NCI-H460 (cell line): ENCODE data around the gene NPTX1. TPM values are rescaled to one million over a fixed set of nuclear protein-coding genes. Genes with fewer than 3 reads are reported as not detected.

Source experiments
- DNase-seq: peaks from one replicate; pipeline ENCODE4 v3.0.0-alpha.2; 2016; ENCODE audit warnings: low read depth; ENCODE audit errors: extremely low read depth
- total RNA-seq: library from RNA; depleted of rRNA; stranded (reverse); fragments of >200 nt; shearing (Covaris generic); gene quantifications from 2 replicates; pipeline ENCODE4 v1.2.3, GENCODE V29; 2014

NPTX1 gene
- total RNA-seq, 1 experiment from 2014 or later = 0.67 TPM

DNA sequence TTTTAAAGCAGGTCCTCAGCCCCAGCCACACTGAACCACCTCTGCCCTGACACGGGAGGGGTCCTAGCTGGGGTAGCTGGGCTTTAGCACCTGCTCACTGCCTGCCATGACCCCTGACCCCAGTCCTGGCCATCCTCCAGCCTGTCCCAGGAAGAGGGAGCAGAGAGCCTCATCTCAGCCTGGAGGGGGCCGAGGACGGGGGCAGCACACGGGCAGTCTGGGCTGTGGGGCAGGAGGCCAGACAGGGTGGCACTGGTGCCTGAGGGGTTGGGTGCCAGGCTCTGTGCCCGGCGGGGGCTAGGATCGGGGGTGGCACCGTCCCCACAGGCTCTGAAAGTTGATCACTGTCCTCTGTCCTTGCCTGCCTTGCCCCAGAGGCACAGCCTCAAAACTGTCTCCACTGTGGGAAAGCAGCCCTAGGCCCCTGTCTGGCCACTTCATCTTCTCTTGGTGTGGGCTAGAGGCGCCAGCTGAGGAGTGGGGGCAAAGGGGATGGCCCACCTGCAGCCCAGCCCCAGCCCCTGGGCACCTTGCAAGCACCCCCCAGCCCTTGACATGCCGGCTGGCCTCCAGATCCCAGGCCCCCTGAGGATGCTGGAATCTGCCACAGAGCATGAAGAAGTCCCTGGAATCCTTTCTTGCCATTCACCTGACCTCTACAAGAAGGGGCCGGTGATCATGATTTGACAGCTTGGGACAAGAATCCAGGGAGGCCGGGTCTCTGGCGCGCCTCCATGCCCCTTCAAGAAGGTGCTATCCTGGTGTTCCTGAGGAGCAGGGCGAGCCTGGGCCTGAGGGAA lies 45.8 kb downstream of the NPTX1 start:
- no peak for DNase-seq

DNA sequence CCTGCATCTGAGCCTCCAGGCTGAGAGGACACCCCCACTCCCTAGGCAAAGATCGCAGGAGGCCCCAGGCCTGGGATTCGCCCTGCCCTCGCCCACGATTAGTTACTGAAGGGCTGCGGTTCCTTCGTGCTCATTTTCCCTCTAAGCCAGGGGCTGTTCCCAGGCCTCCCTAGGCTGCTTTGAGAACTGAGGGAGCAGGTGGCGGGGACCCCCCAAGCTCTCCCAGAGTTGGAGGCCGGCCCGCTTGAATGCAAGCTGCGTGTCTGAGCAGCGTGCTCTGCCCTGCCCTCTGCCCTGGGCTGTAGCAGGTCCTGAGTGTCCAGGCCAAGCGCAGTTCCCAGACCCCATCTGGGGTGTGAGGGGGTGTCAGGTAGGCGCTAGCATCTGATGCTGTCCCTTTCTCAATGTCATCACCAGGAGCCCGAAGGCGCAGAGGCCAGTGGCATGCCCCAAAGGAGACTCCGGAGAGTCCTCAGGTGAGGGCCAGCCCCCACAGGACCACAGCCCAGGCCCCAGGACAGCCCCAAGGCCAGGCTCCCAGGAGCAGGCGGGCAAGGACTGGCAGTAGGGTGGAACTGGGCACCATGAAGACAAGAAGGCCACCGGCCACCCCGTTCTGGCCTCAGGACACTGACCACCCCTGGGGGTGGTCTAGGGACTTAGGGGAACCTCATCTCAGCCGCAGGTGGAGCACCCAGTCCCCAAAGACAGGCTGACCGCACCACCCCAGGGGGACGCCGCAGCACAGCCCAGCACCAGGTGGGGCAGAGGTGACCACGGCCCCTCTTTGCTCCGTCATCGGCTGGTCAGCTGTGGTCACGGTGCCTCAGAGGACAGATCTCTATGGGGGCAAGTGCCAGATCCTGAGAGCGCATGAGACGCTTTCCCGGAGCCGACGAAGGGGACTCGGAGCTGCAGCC lies 46.8 kb downstream of the NPTX1 start:
- DNase-seq = no peak

DNA sequence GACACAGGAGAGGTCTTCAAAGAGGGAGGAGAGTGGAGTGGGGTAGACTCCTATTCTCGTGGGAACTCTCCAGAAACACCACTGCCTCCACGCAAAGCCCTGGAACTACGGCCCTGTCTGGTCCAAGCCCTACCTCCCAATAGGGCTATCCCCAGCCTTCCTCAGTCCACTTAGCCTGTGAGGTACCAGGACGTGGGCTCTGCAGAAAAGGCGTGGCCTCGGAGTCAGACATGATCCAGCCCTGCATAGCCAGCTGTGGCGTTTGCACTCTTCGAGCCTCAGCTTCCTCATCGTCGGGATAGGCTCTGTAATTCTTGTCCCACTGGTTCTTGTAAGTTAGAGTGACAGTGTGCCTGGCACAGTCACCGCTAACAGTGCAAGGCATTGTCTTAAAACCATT lies 47.6 kb downstream of the NPTX1 start:
- DNase-seq = no peak

DNA sequence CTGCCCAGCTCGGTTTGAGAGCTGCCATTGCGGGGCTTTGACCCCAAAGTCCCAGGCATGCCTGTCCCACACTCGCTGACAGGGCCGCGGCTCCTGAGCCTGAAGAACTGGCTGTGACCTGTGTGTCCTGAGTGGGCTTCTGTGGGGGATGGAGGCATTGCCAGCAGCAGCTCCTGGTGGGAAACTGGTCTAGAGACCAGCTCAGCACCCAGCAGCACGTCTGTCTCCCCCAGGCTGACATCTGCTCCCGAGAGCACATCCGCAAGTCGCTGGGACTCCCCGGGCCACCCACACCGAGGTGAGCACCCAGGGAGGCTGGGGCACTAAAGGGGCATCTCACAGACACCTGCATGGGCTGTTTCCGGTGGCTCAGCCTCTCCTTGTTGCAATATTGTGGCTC lies 48.0 kb downstream of the NPTX1 start:
- no peak for DNase-seq

DNA sequence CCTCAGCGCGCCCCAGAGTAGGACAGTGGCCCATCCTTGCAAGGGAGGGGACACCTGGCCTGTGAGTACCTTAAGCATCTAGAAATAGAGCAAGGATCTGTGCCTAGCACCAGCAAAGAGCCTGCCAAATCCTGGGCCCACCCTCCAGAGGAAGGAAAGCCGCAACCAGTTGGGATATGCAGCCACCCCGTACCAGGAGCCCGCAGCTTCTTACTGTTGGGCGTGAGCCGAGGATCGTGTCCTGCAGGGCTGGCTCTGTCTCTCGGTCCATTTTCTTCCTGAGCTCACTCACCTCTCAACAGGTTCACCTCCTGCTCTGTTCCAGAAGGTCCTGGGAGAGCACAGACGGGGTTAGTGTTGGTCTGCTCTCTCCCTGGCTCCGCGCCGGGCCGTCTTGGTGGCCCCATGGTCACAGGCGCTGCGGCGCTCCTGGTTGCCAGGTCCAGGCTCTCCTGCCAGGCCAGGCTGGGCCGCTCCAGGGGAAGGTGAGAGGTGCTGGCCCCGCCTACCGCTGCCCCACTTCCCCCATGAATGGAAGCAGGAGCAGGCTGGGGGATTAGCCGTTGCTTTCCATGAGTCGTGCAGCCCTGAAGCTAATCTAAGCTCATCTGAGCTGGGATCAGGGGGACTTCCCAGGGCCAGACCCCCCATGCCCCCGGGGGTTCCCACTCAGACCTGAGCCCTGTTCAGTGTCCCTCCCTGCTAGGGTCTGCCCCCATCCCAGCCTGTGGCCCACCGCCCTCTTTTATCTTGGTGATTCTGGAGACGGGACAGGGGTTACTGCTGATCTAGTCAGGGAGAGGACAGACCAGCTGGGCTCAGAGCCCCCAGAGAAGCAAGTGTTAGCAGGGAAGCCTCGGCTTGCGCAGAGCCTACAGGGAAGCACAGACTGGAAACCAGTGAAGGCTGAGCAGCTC lies 48.8 kb downstream of the NPTX1 start:
- DNase-seq = no peak

DNA sequence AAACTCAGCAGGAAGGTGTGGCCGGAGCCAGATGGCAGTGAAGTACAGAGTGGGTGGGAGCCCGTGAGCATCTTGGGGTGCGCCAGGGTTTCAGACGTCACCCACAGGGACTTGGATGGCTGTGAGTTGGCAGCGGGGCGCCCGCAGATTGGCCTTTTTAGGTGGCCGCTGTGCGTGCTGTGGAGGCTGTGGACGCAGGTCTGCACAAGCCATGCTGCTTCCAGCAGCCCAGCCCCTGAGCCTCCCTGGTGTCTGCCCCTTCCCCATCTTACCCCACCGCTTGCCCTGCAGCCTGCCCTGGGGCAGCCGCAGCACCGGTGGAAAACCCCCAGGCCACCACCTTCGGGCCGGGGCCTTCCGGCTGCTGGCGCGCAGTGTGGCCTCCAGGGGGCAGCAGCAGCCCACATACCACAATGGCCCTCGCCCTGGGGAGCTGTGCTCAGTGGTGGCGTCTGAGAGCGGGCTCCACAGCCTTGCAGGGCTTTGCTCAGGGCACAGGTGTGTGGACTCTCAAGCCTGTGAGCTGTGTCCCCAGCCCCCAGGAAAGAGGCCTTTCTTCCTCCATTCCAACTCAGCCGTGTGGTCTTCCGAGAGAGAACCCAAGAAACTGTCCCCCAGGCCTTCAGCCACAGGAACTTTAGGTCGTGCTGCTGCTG lies 49.6 kb downstream of the NPTX1 start:
- DNase-seq = peak; percentile 61

DNA sequence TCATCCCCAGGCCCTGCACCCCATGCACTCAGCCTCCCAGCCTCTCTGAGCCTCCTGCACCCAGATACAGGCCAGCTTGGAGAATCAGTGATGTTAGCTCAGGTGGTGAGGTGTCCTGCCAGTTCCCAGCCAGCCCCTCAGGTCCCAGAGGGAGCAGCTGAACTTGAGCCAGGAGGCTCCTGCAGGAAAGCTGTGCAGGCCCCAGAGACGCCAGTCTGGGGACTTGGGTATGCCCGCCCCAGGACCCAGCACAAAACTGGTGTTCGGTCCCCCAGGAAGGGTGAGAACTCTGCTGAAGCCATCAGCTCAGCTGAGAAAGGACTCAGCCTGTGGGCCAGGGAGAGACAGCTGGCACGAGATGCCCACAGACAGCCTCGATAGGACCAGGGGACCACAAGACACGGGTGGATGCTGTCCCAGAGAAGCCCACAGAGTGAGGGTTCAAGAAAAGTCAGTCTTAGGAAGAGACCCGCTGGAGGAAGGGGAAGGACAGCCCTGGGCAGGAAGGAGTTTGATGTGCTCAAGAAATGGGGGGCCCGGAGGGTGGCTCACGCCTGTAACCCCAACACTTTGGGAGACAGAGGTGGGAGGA lies 50.5 kb downstream of the NPTX1 start:
- DNase-seq = no peak

DNA sequence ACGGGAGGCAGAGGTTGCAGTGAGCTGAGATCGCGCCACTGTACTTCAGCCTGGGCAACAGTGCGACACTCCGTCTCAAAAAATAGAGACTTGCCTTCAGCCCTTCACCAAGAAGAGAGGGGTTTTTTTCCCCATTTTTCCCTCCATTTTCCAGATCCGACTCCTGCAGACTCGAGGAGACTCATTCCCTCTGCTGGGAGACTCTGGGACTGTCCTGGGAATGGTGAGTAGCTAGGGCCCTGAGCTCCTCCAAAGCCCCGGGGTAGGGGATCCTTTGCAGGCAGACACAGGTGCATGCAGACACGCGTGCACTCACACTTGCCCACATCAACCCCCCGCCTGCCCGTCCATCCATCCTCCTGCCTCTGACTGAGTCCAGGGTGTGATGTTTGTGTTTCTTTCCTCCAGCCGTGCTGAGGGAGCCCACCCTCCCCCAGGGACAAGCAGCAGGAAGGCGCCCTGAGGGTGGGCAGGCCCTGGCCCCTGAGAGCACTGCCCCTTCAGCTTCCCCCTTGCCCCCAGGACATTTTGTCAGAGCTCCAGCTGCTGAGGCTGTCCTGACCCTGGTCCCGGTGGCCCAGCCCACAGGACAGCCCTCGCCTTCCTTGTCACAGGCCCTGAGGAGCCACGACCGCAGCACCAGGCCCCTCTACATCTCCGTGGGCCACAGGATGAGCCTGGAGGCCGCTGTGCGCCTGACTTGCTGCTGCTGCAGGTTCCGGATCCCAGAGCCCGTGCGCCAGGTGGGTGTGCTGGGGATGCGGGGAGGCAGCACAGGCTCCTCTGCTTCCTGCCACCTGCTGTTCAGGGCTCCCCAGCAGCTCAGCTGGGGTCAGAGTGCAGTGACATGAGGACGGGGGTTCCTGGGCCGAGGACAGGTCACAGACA lies 51.3 kb downstream of the NPTX1 start:
- no peak for DNase-seq

DNA sequence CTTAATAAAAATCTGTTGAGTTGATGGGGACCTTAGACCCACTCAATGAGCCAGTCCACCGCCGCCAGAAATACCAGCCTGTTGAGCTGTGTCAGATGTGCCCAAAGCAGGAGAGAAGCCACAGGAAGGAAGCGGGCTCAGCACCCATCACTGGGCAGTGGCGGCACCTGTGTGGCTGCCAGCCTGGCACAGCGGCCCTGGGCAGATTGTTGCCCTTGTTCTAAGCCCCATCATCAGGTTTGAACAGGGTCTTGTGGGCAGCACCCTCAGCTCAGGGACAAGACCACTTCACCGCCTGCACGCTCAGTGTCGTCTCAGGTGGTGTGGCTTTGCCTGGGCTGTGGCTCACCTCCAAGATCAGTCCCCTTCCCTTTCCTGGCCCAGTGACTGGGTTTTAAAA lies 52.1 kb downstream of the NPTX1 start:
- DNase-seq = no peak

DNA sequence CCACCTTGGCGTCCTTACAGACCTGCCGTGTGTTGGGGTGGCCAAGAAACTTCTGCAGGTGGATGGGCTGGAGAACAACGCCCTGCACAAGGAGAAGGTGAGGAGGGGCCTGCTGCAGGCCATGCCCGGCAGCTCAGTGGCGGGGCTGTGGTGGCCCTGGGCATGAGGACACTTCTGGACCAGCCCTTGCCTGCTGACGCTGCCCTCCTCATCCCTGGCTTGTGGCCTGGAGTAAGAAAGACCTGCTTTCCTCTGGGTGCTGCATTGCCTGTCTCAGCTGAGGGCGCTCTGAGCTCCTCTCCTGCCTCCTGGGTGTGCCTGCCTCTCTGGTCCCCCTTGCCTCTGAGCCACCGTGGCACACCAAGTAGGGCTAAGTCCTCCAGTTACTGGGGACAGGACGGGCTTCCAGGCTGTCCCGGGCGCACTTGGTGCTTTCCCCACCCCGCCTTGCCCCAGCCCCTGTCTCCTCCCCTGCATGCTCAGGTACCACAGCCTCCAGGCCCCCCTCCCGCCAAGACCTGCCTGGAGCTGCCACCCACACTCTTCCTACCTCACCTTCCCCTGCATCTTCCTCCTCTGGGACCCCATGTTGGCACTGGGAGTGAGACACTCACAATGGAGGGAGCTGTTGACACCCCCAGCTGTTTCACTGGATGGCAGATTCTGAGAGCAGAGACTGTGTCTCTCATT lies 52.7 kb downstream of the NPTX1 start:
- no peak for DNase-seq

DNA sequence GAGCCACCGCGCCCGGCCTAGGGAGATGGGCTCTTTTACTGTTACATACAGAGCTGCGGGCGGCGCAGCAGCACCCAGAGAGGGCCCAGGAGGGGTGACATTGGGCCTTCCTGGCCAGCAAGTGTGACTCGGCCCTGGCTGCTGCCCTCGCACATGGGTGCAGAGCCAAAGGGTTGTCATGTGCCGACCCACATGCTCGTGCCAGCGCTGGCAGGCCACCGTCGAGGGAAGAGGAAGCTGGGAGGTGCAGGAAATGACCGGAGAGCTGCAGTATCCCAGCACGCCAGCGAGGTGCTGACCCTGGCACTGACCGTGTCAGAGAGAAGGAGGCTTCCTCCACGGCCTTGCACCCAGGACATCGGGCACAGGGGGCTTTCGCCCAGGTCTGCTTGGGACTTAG lies 53.4 kb downstream of the NPTX1 start:
- DNase-seq = no peak

DNA sequence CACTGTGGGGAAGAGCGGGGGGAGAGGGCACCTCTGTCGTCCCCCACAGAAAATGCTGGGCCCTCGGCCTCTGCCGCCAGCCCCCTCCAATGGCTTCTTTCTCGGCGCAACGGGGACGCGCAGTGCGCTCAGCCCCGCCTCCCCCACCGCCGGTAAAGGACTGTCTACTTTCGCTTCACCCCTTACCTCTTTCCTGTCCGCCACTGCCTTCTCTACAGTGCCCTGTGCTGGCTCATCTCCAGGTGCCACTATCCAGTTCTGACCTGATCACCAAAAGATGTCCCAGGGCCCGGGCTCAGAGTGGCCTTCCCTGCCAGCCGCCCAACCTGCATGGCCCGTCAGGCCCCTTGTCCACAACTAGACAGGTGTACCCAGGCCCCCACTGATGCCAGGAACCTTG lies 54.1 kb downstream of the NPTX1 start:
- DNase-seq = no peak

DNA sequence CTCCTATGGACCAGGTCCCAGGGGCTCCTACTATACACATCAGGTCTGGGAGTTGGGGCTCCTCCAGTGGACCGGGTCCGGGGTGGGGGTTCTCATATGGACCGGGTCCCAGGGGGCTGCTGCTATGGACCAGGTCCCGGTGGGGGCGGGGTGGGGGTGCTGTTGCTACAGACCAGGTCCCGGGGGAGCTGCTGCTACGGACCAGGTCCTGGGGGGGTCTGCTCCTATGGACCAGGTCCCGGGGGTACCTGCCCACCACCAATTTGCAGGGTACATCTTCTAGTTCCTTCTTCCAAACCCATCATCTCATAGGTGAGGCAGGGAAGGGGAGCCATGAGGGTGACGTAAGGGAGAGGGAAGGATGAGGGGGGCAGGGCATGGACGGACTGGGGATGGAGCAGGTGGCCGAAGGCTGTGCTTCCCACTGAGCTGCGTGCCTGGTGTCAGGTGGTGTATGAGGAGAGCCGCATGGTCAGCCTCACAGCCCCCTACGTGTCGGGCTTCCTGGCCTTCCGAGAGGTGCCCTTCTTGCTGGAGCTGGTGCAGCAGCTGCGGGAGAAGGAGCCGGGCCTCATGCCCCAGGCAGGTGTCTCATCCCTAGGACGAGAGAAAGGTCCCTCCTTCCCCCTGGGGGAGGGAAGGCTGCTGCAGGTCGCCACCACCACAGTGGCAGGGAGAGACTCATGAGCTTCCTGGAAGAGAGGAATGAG lies 54.9 kb downstream of the NPTX1 start:
- DNase-seq = no peak

DNA sequence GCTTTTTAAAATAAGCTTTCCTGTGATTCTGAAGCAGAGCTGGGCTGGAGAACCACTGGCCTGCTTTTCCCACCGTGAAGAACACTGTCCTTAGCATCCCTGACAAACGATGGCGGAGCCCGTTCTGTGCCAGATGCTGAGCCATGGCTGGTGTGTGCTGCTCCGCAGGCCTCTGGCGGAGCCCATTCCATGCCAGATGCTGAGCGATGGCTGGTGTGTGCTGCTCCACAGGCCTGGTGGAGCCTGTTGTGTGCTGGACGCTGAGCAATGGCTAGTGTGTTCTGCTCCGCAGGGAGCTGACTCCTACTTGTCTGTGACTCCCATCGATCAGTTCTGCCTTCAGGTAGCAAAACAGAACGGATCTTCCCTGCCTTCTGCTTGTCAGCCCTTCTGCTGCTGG lies 57.2 kb downstream of the NPTX1 start:
- no peak for DNase-seq

DNA sequence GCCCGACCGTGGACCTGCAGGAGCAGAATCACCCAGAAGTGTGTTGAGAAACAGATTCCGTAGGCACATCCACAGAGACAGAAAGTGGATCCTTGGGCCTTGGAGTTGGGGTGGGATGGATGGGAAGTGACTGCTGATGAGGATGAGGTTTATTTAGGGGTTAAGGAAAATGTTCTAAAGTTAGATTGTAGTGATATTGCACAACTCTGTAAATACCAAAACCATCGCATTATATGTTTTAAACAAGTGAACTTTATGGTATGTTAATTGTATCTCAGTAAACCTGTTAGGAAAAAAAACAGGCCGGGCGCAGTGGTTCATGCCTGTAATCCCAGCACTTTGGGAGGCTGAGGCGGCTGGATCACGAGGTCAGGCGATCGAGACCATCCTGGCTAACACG lies 57.8 kb downstream of the NPTX1 start:
- no peak for DNase-seq
